Transverse colon (tissue), 3 donors: ENCODE measurements around the gene KRTAP10-6.
"Not testable (repeated sequence)": the region's sequence is repeated elsewhere in the genome, so short reads cannot be mapped to it uniquely, and the experiment has no call there.

ENCODE experiments used
- CTCF ChIP-seq, 5 experiments: fragments of 200-600 bp in 3 of 5; fragments of 450-650 bp in 2 of 5; sonication (generic) in 3 of 5; IDR thresholded peaks; 1 replicate in 2 of 5; 2 replicates in 3 of 5; pipeline ENCODE4 v1.5.1; 2016 to 2017; ENCODE audit warnings: antibody characterized with exemption in 5 of 5, inconsistent platforms in 3 of 5, mild to moderate bottlenecking in 2 of 5, moderate library complexity in 1 of 5
- POLR2A ChIP-seq: fragments of 450-650 bp; IDR thresholded peaks from one replicate; pipeline ENCODE4 v1.6.1; 2016; ENCODE audit warnings: antibody characterized with exemption, mild to moderate bottlenecking, moderate library complexity

- TF ChIP-seq CTCF (IDR thresholded peaks at IDR 0.05); POLR2A: not testable (repeated sequence)
These were observed 34.0 kb downstream of the KRTAP10-6 start for GRCh38 chr21:44558329-44558675.
